ENCODE results near the gene TAS2R60.
"Not testable (repeated sequence)": the region's sequence is repeated elsewhere in the genome, so short reads cannot be mapped to it uniquely, and the experiment has no call there.

The TAS2R60 gene, protein sequence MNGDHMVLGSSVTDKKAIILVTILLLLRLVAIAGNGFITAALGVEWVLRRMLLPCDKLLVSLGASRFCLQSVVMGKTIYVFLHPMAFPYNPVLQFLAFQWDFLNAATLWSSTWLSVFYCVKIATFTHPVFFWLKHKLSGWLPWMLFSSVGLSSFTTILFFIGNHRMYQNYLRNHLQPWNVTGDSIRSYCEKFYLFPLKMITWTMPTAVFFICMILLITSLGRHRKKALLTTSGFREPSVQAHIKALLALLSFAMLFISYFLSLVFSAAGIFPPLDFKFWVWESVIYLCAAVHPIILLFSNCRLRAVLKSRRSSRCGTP

GRCh38 chr7:143443153-143443552 is at the start of gene TAS2R60:
Gene TAS2R60, plus strand, starts transcription at chr7:143443453. Its CDS starts 0 bp downstream, at chr7:143443453.
- DNase-seq (ENCODE audit: low read depth): no peak

DNA sequence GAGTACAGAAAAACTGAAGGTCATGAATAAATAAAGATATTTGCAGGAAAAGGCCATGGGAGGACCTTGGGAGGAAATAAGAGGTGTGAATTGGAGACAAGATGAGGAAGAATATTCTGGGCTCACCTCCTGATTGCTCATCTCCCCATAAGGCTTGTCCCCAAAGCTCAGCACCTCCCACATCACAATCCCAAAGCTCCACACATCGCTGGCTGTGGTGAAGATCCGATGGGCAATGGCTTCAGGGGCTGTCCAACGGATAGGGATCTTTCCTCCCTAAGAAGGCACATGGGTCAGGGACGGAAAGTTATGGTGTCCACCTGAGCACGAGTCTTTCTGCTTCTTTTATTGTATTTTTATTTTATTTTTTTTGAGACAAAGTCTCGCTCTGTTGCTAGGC is 49.2 kb upstream of the TAS2R60 start:
- DNase-seq (ENCODE audit: low read depth): no peak

- DNase-seq (ENCODE audit: low read depth): no peak
Measured at GRCh38 chr7:143394777-143395176, 48.5 kb upstream of the TAS2R60 start.

- DNase-seq (ENCODE audit: low read depth): no peak
Measured at GRCh38 chr7:143395187-143396149, 47.8 kb upstream of the TAS2R60 start.

DNA sequence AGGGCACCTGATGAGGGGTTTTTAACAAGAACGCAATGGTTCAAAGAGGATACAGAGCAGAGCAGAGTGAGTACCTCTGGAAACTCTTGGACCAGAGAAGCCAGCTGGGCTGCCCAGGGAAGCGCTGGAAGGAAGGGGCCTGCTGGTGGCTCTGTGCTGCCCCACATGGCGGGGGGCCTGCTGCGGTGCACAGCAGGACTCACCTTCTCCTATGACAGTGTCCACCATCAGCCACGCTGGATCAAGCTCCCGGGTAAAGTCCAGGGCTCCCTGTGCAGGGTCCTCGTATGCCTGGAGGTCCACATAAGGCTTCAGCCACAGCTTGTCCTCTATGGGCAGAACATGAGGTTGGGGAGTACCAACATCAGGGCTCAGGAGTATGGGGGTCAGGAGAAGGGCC is 47.1 kb upstream of the TAS2R60 start:
- no peak for DNase-seq (ENCODE audit: low read depth)

DNA sequence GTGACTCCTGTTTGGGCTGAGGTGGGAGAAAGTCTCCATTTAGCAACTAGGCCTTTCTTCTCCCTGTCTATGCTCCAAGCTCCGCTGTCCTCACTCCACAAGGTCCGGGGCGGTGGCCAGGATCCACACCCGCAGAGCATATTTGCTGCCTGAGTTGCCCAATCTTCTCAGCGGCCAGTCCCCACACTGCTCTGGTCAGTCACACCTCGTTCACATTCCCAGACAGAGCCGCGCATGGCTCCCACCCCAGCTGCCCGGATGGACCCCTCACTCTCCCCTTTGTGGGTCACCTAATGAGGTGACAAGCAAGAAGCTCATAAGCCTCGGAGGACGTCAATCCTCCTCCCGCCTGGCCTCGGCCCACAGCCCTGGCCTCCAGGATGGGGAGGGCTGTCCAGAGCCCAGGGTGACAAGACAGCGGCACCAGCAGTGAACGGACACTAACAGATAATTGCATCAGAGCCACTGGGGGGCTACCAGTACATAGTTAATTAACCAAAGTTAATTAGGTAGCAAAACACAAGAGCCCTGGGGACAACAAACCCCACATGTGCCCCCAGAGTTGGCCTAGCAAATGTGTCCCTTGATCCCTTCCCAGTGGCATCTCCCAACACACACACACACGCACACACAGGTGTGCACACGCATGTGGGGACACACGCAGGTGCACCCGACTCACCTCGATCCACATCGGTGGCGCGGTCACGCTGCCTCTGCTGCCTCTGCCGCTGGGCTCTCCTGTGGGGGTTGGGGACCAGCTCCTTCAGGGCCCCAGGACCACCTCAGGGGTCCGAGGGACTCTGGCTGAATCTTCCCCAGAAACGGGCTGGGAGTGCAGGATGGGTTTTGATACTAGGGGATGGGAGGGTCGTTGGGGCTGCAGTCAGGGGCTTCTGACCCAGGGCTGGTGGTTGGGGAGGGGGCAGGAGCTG is 46.4 kb upstream of the TAS2R60 start:
- DNase-seq (ENCODE audit: low read depth): no peak

DNA sequence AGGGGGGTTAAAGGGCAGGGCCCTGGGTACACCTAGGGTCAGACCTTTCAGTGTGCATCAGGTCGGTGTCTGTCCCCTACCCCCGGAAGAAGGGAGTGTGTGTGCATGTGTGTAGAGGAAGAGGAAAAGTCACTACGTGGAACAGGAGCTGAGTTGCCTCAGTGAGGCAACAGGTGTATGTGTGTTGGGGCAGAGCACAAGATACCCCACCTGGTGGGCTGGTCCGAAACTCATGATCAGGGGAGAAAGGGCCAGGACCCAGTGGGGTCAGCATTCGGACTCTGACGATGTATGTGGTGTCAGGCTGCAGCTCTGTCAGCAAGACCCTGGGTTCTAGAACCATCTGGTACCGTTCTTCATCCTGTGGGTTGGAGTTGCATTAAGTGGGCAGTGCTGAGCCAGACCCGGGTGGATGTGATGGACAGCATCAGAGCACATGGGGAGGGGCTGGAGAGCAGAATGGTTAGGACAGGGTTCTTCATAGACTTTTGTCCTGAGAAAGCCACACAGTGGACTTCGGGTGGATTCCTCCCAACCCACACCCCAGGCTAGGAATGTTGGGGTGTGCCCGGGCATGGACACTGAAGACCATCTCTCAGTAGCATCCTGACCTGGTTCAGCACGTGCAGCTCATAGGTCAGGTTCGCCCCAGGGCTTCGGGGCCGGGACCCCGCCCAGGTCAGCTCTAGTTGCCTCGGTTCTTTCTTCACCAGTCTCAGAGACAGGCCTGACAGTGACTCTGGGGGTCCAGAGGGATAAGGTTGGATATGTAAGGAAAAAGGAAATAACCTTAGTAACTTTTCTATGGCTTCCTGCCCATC is 45.3 kb upstream of the TAS2R60 start:
- no peak for DNase-seq (ENCODE audit: low read depth)

DNA sequence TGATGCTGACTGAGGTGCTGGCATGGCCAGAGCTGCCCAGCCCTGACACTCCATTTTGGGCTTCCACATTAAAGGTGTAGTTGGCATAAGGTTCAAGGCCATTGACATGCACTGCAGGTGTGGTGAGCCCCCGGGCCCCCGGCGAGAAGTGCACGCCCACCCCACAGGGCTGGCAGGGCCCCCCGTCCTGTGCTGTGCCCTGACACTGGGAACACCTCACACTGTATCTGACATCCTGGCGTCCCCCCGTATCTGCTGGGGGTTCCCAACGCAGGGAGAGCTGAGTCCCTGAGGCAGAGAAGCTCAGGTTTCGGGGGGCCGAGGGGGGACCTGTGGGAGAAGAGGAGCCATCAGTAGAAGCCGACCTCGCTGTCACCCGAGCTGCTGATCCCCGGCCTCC is 44.6 kb upstream of the TAS2R60 start:
- no peak for DNase-seq (ENCODE audit: low read depth)

- no peak for DNase-seq (ENCODE audit: low read depth)
Measured at GRCh38 chr7:143399151-143399550, 44.1 kb upstream of the TAS2R60 start.

GRCh38 chr7:143399642-143400041 is 43.6 kb upstream of the TAS2R60 start:
- DNase-seq (ENCODE audit: low read depth): no peak

DNA sequence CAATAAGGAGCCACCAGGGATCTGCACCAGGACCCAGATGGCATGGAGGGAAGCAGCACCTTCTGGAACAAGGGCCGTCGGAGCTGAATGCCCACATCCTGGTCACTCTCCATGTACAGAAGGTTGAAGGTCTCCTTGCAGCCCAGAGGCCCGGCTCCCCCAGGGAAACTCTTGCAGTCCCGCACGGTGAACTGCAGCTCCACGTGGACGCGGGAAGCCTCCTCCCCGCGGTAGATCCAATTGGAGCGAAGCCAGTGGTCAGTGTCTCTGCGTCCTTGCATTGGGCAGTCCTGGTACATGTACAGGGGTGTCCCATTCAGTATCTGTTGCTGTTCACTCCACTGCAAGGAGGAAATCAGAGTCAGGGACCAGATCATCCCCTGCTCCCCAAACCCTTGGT is 42.0 kb upstream of the TAS2R60 start:
- no peak for DNase-seq (ENCODE audit: low read depth)

DNA sequence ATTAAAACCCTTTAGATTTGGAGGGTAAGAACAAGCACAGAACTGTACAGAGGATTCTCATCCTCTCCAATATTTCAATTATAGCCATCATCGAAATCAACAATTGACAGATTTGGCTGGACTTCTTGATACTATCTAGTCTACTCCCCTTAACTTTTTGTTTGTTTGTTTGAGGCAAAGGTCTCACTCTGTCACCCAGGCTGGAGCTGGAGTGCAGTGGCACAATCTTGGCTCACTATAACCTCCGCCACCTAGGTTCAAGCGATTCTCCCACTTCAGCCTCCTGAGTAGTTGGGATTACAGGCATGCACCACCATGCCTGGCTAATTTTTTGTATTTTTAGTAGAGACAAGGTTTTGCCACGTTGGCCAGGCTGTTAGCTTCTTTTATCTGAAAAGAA is 41.0 kb upstream of the TAS2R60 start:
- not testable (repeated sequence) for DNase-seq (ENCODE audit: low read depth)

DNA sequence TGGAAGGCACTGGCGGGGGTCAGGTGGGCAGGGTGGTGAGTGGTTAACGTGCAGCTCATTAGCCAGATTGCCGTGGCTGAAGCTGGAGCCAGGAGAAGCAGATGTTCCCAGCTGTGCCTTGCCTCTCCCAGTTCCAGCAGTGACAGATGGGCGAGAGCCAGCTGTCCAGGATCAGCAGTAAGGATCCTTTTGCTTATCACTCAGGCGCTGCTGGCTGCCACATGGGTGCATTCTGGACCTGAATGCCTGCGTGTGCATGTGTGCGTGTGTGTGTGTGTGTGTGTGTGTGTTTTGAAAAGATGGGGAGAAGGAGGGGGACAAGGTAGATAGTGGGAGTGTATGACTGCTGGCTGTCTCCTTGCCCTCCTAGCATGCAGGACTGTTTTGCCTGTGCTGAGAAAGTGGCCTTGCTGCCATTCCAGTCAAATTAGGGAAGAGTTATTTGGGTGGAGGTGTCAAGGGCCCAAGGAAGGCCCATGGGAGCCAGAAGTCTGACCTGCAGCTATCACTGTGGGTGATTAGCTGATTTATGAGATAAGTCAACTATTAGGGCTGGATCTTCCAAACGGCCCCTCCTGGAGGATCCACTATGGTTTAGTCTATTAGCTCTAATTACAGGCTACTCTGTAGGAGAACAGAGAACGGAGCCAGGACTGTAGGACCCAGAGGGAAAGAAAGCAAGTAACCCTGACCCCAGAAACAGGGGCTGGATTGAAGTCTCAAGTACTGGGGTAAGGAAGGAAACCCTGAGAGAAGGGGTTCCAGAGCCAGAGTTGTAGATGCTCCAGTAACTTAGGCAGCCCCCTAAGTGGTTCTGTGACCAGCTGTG is 37.9 kb upstream of the TAS2R60 start:
- DNase-seq (ENCODE audit: low read depth): no peak

GRCh38 chr7:143406002-143406357 is 37.3 kb upstream of the TAS2R60 start:
- DNase-seq (ENCODE audit: low read depth): no peak

GRCh38 chr7:143407287-143408251 is 35.7 kb upstream of the TAS2R60 start:
- no peak for DNase-seq (ENCODE audit: low read depth)

- no peak for DNase-seq (ENCODE audit: low read depth)
Measured at GRCh38 chr7:143408252-143408685, 35.0 kb upstream of the TAS2R60 start.

DNA sequence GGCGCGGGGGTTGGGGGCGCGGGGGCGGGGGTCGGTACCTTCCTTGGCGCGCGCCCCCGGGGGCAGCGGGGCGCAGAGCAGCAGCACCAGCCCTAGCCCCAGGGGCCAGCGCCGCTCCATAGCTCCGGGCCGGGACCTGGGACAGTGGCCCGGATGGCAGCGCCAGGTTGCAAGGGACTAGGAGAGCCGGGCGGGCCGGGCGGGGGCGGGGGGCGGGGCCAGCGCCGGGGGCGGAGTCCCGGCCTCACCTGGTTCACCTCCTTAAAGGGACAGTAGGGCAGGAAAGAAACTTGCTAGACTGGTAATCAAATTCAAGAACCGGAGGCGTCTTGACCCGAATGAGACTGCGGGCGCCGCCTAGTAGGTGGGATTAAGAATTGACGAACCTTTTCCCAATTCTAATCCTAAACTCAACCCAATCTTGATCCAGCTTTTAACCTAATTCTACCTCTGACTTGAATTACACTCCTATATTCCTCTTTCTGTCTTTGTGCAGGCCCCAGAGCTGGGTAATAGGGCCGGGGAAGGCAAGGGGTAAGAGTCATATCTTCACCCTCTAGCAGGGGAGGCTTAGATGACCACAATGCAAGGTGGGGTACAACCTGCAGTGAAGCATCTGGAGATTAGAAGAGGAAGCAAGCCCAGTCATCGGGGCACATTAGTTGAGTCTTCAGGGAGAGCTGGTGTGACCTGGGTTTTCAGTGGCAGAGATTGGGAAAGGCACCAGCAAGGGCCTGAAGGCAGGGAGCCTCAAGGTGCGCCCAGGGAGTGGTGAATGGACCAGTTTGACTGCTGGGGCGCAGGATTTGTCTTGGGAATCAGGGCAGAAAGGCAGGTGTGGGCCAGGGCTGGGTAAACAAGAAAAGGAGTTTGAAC is 34.3 kb upstream of the TAS2R60 start, which contains the start of gene EPHA1:
TSS of gene EPHA1 (minus strand) at position 171 of the 876 bp plus-strand sequence. CDS start at position 120, 51 bp downstream.
- DNase-seq (ENCODE audit: low read depth): no peak

DNA sequence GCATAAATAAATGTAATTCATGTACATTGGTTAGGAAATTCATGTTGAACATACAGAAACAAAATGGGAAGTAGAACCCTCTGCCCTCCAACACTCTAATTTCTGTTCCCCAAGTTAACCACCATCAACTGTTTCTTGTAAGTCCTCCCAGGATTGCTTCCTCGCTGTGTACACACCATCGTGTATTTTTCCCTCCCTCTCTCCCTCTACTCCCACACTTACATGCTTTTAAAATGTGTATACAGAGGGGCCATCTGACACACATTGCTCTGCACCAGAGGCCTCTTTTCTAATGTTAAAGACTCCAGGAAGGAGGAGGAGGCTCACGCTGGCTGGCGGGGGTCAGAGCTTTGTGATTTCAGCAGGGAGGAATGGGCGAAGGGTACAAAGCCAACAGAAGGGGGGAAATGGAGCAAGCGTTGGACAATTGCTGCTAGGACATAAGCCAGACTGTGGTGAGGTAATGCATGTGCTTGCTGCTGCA is 32.7 kb upstream of the TAS2R60 start:
- no peak for DNase-seq (ENCODE audit: low read depth)

Data from activated gamma-delta T cell treated with anti-CD3 and anti-CD28 coated beads, Interleukin-2, amount 50 U/mL, for 16 hours (primary cell).